Tibial artery (tissue), 4 donors: ENCODE measurements around the gene TMTC4.

ENCODE experiments used
- DNase-seq, 2 donors: peaks; one replicate each; pipeline ENCODE4 v3.0.0-alpha.2; 2019
- H3K27ac ChIP-seq, 2 donors: fragments of 200-600 bp; sonication (generic) in 1 of 2; 1 replicate in 1 of 2; 2 replicates in 1 of 2; pipeline ENCODE4 v1.5.1; 2018 to 2019; ENCODE audit warnings: mild to moderate bottlenecking in 1 of 2
- H3K27me3 ChIP-seq, 2 donors: fragments of 200-600 bp; sonication (generic) in 1 of 2; one replicate each; pipeline versions ENCODE4 v1.5.1 to v1.6.0; 2016 to 2019
- H3K36me3 ChIP-seq, 3 donors: fragments of 200-600 bp; sonication (generic) in 2 of 3; one replicate each; pipeline ENCODE4 v1.5.1; 2016 to 2019; ENCODE audit warnings: mild to moderate bottlenecking in 2 of 3
- H3K4me1 ChIP-seq, 4 donors: fragments of 200-600 bp; sonication (generic) in 2 of 4; 1 replicate in 3 of 4; 2 replicates in 1 of 4; pipeline ENCODE4 v1.5.1; 2016 to 2019
- H3K4me3 ChIP-seq, 2 donors: fragments of 200-600 bp; sonication (generic) in 1 of 2; 1 replicate in 1 of 2; 2 replicates in 1 of 2; pipeline ENCODE4 v1.5.1; 2018 to 2019; ENCODE audit warnings: mild to moderate bottlenecking in 2 of 2
- H3K9me3 ChIP-seq, 3 donors: fragments of 200-600 bp; sonication (generic) in 1 of 3; one replicate each; pipeline ENCODE4 v1.5.1; 2016 to 2019
- intact Hi-C: fragments of 100-400 bp; cut with DNase I; formaldehyde crosslinking; loops from one replicate; pipeline ENCODE4 v1.15.0; 2023; ENCODE audit warnings: low total_unique reads
- TF ChIP-seq, protein P1 (sequence below), 2 experiments: fragments of 200-600 bp in 1 of 2; fragments of 450-650 bp in 1 of 2; IDR thresholded peaks; one replicate each; pipeline ENCODE4 v1.5.1; 2017 to 2019; ENCODE audit warnings: antibody characterized with exemption in 2 of 2, mild to moderate bottlenecking in 1 of 2, moderate library complexity in 1 of 2

The TMTC4 gene

DNA sequence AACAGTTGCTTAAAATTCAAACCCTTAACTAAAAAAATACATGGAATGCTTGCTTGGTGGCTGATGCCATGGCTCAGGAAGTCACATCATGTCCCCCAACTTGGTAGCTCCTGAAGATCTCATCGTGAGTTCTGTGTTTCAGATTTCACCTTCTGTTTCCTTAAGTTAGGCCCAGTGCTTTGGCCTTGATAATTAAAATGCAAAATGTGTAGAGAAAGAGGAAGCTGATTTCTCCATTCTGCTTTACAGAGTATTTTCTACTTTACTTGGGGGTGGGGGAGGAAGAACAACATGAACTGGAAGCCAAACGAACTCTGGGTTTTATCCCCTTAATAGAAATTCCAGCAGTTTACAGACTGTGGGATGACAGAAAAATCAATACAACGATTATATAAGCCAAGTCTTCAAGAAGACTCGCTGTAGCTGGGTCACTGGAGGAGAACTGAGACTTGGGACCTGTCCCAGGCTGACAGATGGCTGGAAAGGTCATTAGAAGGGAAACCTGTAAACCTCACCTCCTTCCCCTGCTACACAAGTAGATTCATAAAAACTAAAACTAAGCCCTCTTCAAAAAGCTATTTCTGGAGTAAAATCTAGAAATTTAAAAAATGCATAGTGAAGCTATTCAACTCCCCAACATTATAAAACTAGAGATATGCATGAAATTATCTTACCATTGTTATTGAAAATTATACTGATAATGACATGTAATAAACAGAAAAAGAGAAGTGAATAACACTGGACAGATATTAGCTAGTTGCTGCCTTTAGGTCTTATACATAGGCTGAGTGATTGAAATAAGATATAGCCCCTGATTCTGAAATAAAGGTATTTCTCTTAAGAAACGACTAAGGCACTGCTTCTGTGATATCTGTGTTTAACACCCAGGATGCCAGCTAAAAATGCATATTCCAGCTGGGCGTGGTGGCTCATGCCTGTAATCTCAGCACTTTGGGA lies 63.9 kb downstream of the TMTC4 start:
- no peak overlapping the region for H3K4me3 ChIP-seq
- no peaks in the 10 kb centered on the region for H3K4me1 ChIP-seq
- H3K9me3 ChIP-seq = no peaks in the 10 kb centered on the region
- TF ChIP-seq, protein P1, sequence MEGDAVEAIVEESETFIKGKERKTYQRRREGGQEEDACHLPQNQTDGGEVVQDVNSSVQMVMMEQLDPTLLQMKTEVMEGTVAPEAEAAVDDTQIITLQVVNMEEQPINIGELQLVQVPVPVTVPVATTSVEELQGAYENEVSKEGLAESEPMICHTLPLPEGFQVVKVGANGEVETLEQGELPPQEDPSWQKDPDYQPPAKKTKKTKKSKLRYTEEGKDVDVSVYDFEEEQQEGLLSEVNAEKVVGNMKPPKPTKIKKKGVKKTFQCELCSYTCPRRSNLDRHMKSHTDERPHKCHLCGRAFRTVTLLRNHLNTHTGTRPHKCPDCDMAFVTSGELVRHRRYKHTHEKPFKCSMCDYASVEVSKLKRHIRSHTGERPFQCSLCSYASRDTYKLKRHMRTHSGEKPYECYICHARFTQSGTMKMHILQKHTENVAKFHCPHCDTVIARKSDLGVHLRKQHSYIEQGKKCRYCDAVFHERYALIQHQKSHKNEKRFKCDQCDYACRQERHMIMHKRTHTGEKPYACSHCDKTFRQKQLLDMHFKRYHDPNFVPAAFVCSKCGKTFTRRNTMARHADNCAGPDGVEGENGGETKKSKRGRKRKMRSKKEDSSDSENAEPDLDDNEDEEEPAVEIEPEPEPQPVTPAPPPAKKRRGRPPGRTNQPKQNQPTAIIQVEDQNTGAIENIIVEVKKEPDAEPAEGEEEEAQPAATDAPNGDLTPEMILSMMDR (IDR thresholded peaks at IDR 0.05) = no peak
- no peak overlapping the region for H3K27ac ChIP-seq
- intact Hi-C loops = no loop called here
- no peaks in the 10 kb centered on the region for H3K27me3 ChIP-seq
- no peak for DNase-seq
- peaks cover 0 to 10% (median 0%) of the 10 kb centered on the region in 3 donors for H3K36me3 ChIP-seq

DNA sequence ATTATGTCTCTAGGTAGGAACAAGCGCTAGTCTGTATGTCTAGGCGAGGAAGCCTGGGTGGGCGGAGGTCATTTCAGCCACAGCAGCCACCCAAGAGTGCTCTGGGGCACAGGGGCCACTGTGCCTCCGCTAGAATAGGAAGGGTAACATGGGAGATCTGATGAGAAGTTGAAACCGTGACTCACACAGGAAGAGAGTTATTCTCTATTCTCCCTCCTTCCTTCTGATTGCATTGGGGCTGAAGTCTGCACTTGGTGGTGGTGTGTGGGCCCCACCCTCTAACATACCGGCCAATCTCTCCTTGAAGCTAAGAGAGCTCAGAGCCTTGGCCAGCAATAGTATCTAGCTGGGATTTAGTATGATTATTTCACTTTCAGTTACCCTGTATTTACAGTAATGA lies 65.7 kb downstream of the TMTC4 start:
- Histone ChIP-seq H3K27ac (no peak overlapping the region), H3K4me1 (no peaks in the 10 kb centered on the region), H3K27me3 (no peaks in the 10 kb centered on the region), H3K9me3 (no peaks in the 10 kb centered on the region), H3K4me3 (no peak overlapping the region), H3K36me3 (peaks cover 0 to 10% (median 0%) of the 10 kb centered on the region in 3 donors)
- TF ChIP-seq, protein P1 (IDR thresholded peaks at IDR 0.05) = no peak
- intact Hi-C loops = no loop called here
- no peak for DNase-seq

DNA sequence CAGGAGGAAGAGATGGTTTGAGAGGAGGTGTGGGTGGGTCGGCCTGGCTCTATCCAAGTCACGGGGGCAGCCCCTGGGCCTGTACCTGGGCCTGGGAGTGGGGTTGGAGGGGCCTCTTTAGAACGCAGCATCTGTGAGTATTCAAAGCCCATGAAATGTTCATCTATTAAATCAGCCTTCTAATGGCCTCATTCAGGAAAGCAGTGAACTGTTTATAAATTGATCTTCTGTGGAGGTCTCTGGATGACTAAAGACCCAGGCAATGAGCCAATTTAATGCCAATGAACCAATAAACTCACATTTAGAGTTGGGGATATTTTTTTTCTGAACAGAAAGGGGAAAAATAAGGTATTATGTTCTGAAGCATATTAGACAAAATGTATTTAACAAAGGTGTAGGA lies 66.1 kb downstream of the TMTC4 start:
- no peak for DNase-seq
- H3K27ac ChIP-seq = no peak overlapping the region
- TF ChIP-seq, protein P1 (IDR thresholded peaks at IDR 0.05) = no peak
- H3K27me3 ChIP-seq = no peaks in the 10 kb centered on the region
- intact Hi-C loops = no loop called here
- peaks cover 0 to 10% (median 0%) of the 10 kb centered on the region in 3 donors for H3K36me3 ChIP-seq
- no peak overlapping the region for H3K4me3 ChIP-seq
- no peaks in the 10 kb centered on the region for H3K9me3 ChIP-seq
- H3K4me1 ChIP-seq = no peaks in the 10 kb centered on the region

DNA sequence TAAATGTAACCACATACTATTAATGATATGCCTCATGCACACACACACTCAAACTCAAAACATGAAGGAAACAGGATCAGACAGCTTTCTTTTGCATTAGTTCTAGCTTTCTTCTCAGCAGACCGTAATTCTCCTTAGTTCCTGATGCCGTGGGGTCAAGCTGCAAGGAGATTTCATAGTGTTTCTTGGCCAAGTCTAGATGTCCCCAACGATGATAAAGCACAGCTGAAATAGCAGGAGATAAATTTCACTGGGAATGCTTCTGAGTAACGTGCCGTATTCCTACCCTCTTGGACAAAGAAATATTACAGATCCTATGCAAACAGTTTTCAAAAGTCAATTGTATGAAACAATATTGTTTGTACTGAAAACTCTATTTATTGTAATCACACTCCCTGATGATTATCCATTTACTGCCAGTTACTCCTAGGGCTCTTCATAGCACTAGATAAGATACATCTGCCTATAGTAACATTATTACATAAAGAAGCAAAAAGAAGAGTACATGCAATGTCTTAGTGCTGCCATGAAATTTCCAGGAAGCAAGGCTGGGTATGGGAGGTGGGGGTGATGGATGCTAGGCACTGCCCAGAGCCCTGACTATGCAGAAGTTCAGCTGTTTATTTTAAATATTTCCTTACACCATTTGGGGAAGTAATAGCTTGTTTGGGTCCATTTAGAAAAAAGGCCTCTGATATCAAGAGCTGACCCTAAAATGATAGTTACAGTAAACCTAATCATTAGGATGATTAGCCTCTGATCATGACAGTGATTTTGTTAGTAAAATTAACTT lies 69.5 kb downstream of the TMTC4 start:
- TF ChIP-seq, protein P1 (IDR thresholded peaks at IDR 0.05) = no peak
- no peaks in the 10 kb centered on the region for H3K9me3 ChIP-seq
- H3K27me3 ChIP-seq = no peaks in the 10 kb centered on the region
- DNase-seq = no peak
- no peaks in the 10 kb centered on the region for H3K4me1 ChIP-seq
- no peak overlapping the region for H3K27ac ChIP-seq
- intact Hi-C loops = no loop called here
- H3K4me3 ChIP-seq = no peak overlapping the region
- peaks cover 0 to 7% (median 0%) of the 10 kb centered on the region in 3 donors for H3K36me3 ChIP-seq

DNA sequence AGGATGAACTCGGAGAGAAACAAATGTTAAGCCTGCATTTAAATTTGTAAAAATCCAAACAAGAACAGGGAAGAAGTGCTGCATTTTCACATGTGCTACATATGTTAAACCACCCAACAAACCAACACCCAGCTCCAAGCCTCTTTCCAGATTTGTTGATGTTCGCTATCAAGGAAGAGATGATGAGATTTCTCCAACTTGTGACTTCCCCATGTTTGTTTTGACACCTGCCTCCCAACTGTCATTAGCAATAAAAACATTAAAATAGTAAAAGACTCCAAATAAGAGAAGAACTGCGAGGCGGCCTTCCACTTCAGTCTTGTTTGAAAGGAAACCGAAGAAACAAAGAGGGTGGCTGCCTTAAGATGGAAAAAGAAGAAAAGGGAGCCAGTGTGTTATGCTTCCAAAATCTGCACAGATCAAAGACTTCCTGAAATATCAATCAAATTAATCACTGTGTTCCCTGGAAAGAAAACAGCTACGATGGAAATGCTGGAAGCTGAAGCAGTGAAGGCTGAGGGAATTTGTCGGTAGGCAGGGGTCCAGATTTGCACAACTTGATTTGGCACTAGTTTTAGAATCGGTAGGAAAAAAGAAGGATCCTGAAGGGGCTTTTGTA lies 72.0 kb downstream of the TMTC4 start:
- peaks cover 0 to 7% (median 0%) of the 10 kb centered on the region in 3 donors for H3K36me3 ChIP-seq
- H3K9me3 ChIP-seq = no peaks in the 10 kb centered on the region
- TF ChIP-seq, protein P1 (IDR thresholded peaks at IDR 0.05) = no peak
- DNase-seq = no peak
- intact Hi-C loops = no loop called here
- H3K27me3 ChIP-seq = no peaks in the 10 kb centered on the region
- no peaks in the 10 kb centered on the region for H3K4me1 ChIP-seq
- no peak overlapping the region for H3K27ac ChIP-seq
- no peak overlapping the region for H3K4me3 ChIP-seq
